ENCODE data around the gene TMEM218. TPM values are rescaled to one million over a fixed set of nuclear protein-coding genes. Genes with fewer than 3 reads are reported as not detected.
A peak's percentile ranks its signal among the peaks of the same experiment; 100 is the strongest.

The TMEM218 gene
- total RNA-seq: 19.6 and 27.6 TPM in 2 replicates

GRCh38 chr11:125111343-125112207, at the start of gene TMEM218:
TSS of gene TMEM218 (minus strand) at chr11:125111626. CDS start at chr11:125102241, 9,385 bp downstream.
- peak; percentile 98 for DNase-seq (ENCODE audit: low read depth, low spot score)

- no peak for DNase-seq (ENCODE audit: low read depth, low spot score)
Measured at GRCh38 chr11:125157953-125158680, 46.7 kb upstream of the TMEM218 start.

GRCh38 chr11:125157118-125157733, 45.8 kb upstream of the TMEM218 start:
- no peak for DNase-seq (ENCODE audit: low read depth, low spot score)

DNA sequence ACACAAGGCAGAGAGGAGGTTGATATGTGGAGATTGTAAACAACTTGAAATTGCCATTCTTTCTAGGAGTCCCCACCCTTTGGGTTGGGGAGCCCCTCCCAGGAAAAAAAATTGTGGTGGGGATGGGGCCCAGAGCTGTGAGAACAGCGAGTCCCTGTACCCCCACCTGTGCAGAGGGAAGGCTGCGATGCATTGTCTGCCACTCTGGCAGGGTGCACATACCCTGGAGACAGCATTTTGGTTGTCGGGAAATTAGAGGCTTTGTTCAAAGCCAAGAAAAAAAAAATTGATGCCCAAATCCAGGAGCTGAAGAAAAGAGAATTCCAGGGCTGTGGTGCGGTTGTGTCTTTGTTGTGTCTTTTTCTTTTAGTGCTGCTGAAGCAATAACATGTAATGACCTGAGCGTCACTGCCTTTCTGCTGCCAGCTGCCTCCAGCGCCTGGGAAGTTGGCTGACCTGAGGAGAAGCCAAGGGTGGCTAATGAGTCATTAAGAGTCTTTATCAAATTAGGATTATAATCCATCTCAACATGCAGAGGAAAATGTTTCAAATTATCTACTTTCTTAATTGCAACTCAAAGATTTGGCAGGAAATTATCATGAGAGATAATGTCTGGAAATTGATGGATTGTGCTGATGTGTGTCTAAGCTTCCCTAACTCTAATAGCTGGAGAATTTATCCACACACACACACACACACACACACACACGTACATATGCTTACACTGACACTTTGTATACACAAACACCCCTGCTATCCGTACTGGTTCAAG, 45.1 kb upstream of the TMEM218 start:
- DNase-seq (ENCODE audit: low read depth, low spot score): no peak

GRCh38 chr11:125155767-125156166, 44.3 kb upstream of the TMEM218 start:
- DNase-seq (ENCODE audit: low read depth, low spot score): no peak

- DNase-seq (ENCODE audit: low read depth, low spot score): no peak
Measured at GRCh38 chr11:125155100-125155444, 43.6 kb upstream of the TMEM218 start.

GRCh38 chr11:125154378-125155099, 43.1 kb upstream of the TMEM218 start:
- no peak for DNase-seq (ENCODE audit: low read depth, low spot score)

DNA sequence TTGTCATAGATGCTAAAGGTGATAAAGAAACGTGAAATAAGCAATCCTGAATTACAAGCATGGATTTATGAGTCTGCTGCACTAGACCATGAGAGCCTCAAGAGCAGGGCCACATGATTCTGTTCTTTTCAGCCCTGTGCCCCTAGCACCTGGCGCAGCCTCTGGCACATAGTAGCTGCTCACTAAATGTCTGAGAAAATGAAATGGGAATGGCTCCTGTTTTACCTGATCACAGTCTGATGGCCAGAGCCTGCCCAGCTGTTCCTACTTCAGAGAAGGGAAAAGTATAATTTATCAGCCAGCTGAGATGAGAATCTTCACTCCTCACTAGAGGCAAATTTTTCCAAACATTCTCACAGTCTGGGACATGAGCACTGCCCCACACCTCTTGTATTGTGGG, 42.4 kb upstream of the TMEM218 start:
- no peak for DNase-seq (ENCODE audit: low read depth, low spot score)

DNA sequence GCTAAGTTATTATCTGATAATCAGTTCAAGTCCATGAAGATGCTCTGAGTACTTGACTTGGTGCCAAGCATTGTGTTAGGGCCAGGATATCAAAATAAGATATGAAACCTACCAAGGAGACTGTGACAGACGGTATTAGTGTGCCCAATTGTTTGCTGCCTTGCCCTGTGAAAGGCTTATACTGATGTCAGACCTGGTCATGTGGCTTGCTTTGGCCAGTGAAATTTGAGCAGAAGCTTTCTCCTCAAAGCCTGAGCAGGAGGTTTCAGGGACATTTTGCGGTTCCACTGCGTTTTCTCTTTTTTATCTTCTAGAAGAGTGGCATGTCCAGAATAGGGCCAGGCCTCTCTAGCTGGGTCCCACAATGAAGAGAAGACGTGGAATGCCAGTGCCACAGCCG, 37.3 kb upstream of the TMEM218 start:
- DNase-seq (ENCODE audit: low read depth, low spot score): no peak

- DNase-seq (ENCODE audit: low read depth, low spot score): no peak
Measured at GRCh38 chr11:125148011-125148410, 36.6 kb upstream of the TMEM218 start.

GRCh38 chr11:125147280-125147679, 35.9 kb upstream of the TMEM218 start:
- DNase-seq (ENCODE audit: low read depth, low spot score): no peak

DNA sequence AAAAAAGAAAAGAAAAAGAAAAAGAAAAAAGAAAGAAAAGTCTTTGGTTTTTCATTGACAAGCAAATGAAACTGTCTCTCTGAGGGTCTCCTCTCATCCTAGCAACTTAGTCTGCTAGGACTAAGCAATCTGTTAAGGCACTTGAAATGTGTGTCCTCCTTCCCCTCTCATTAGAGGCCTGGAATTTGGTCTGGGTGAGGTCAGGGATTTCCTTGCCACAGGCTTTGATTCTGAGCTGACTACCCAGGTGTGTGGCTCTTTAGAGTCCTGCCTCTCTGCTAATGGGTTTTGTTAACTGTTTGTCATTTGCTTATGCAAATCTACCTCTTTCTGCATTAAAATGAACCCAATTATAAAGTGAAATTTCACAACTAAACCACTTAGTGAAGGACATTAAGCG, 34.8 kb upstream of the TMEM218 start:
- DNase-seq (ENCODE audit: low read depth, low spot score): no peak

- no peak for DNase-seq (ENCODE audit: low read depth, low spot score)
Measured at GRCh38 chr11:125141686-125142535, 30.5 kb upstream of the TMEM218 start.

- no peak for DNase-seq (ENCODE audit: low read depth, low spot score)
Measured at GRCh38 chr11:125141178-125141577, 29.8 kb upstream of the TMEM218 start.

- no peak for DNase-seq (ENCODE audit: low read depth, low spot score)
Measured at GRCh38 chr11:125140233-125140632, 28.8 kb upstream of the TMEM218 start.

- DNase-seq (ENCODE audit: low read depth, low spot score): no peak
Measured at GRCh38 chr11:125139778-125140177, 28.4 kb upstream of the TMEM218 start.

DNA sequence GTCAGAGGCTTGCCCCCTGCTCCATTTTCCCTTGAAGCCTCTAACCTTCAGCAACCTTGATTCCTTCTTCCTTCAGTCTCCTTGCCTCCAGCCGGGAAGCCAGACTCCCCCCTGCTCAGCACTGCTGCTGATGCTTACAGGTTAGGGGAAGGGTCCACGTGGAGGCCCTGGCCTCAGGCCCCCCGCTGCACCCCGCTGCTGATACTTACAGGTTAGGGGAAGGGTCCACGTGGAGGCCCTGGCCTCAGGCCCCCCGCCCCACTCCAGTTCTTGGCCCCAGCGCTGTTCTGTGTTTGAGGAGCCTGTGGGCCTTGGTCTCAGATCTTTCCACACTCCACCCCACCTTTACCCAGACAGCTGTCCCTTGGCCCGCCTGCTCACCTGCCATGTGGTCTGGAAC, 27.5 kb upstream of the TMEM218 start:
- no peak for DNase-seq (ENCODE audit: low read depth, low spot score)

DNA sequence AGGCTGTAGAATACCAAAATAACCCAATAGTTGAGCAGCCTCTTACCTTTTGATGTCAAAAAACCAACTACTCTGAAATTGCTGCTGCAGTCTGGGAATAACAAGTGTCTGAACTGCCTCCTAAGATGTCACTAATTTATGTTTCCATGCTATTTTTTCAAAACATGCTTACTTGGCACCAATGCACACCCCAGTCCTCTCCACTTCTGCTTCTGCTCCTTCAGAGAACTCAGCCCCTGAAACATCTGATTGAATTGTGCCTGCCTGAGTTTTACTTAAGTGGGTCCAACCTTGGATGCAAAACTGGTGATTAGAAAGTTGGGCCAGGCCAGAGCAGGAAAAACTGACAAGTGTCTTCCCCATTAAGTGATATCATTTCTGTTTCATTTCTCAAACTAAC, 24.6 kb upstream of the TMEM218 start:
- no peak for DNase-seq (ENCODE audit: low read depth, low spot score)

DNA sequence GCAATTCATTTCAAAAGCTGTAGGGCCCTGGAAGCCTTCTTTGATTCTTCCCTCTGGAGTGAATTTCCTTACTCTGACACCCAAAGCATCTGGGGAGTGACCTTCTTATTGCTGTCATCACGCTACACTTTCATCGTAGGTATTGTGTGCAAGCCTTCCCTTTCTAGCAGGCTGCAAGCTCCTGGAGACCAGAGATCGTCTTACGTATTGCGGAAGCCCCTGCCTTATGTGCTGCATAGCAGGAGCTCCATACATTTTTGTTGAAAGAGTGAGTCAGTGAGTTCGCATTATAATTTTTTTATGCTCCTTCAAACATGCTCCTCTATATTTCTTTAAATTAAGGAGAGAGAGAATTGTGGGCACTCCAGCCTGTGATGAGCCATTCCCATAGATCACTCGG, 21.2 kb upstream of the TMEM218 start:
- DNase-seq (ENCODE audit: low read depth, low spot score): no peak

DNA sequence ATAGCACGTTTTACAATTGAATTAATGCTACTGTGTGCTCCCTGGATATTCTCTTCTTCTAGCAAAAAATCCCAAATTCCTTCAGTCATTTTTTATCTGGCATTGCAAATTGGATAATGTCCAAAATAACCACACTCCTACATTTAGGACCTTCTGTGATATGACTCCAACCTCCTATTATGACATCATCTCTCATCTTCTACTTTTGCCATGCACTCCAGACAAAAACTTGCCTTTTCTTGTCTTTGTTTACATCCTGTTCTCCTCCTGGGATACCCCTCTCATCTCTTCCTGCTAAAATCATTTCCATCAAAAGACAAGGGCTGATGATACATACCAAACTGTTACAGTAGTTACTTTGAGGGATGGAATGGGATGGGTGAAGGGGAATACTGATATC, 20.6 kb upstream of the TMEM218 start:
- DNase-seq (ENCODE audit: low read depth, low spot score): no peak
